ENCODE data around the gene SMYD3.

- TF ChIP-seq CTCF (conservative IDR thresholded peaks at IDR 0.05; ENCODE audit: low read length) (no peak), EZH2phosphoT487 (IDR thresholded peaks at IDR 0.05; ENCODE audit: borderline replicate concordance) (no peak)
Observed at GRCh38 chr1:245822996-245823395, 684.1 kb downstream of the SMYD3 start.

Measured in Loucy (cell line).